HL-60 (cell line): ENCODE data around the gene CHAC2.

Experiments
- DNase-seq, 2 experiments: peaks; one replicate each; pipeline ENCODE4 v3.0.0-alpha.2; 2010 to 2020; ENCODE audit warnings: low read depth in 1 of 2, low spot score in 1 of 2
- H3K27ac ChIP-seq: fragments of 250-450 bp; sonication (Bioruptor Pico); replicated peaks from 2 replicates; pipeline ENCODE4 v1.5.1; 2020; ENCODE audit warnings: mild to moderate bottlenecking, moderate library complexity
- H3K27me3 ChIP-seq: fragments of 250-450 bp; sonication (Bioruptor Pico); 2 replicates; pipeline ENCODE4 v1.5.1; 2021; ENCODE audit warnings: mild to moderate bottlenecking, moderate library complexity; ENCODE audit not compliant: insufficient read depth, poor library complexity, severe bottlenecking
- H3K4me3 ChIP-seq: replicated peaks from 2 replicates; pipeline ENCODE4 v1.5.1; 2011; ENCODE audit warnings: mild to moderate bottlenecking, control low read depth, low read length; ENCODE audit not compliant: insufficient read depth
- CTCF ChIP-seq: IDR thresholded peaks from one replicate; pipeline ENCODE4 v1.5.1; 2011; ENCODE audit warnings: low read length, control low read depth, inconsistent platforms; ENCODE audit not compliant: insufficient read depth
- GABPA ChIP-seq: IDR thresholded peaks from 2 replicates; pipeline ENCODE4 v1.6.1; 2012; ENCODE audit warnings: low read depth
- POLR2AphosphoS5 ChIP-seq: IDR thresholded peaks from 2 replicates; pipeline ENCODE4 v1.6.1; 2012; ENCODE audit warnings: low read depth
- SPI1 ChIP-seq: IDR thresholded peaks from 2 replicates; pipeline ENCODE4 v1.6.1; 2012; ENCODE audit warnings: low read depth, mild to moderate bottlenecking, borderline replicate concordance
- TF ChIP-seq, protein P1 (sequence below): IDR thresholded peaks from 2 replicates; pipeline ENCODE4 v1.6.1; 2012; ENCODE audit warnings: low read depth; ENCODE audit not compliant: insufficient replicate concordance

The CHAC2 gene

GRCh38 chr2:53769318-53769945 is 1.8 kb downstream of the CHAC2 start:
- peak in 1 of 2 experiments; percentile 12 for DNase-seq
- Histone ChIP-seq H3K27ac (no peak overlapping the region), H3K4me3 (no peak overlapping the region), H3K27me3 (no peaks in the 10 kb centered on the region)
- TF ChIP-seq GABPA (no peak), SPI1 (no peak), POLR2AphosphoS5 (no peak), CTCF (no peak)
- TF ChIP-seq, protein P1, sequence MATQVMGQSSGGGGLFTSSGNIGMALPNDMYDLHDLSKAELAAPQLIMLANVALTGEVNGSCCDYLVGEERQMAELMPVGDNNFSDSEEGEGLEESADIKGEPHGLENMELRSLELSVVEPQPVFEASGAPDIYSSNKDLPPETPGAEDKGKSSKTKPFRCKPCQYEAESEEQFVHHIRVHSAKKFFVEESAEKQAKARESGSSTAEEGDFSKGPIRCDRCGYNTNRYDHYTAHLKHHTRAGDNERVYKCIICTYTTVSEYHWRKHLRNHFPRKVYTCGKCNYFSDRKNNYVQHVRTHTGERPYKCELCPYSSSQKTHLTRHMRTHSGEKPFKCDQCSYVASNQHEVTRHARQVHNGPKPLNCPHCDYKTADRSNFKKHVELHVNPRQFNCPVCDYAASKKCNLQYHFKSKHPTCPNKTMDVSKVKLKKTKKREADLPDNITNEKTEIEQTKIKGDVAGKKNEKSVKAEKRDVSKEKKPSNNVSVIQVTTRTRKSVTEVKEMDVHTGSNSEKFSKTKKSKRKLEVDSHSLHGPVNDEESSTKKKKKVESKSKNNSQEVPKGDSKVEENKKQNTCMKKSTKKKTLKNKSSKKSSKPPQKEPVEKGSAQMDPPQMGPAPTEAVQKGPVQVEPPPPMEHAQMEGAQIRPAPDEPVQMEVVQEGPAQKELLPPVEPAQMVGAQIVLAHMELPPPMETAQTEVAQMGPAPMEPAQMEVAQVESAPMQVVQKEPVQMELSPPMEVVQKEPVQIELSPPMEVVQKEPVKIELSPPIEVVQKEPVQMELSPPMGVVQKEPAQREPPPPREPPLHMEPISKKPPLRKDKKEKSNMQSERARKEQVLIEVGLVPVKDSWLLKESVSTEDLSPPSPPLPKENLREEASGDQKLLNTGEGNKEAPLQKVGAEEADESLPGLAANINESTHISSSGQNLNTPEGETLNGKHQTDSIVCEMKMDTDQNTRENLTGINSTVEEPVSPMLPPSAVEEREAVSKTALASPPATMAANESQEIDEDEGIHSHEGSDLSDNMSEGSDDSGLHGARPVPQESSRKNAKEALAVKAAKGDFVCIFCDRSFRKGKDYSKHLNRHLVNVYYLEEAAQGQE, result no peak

DNA sequence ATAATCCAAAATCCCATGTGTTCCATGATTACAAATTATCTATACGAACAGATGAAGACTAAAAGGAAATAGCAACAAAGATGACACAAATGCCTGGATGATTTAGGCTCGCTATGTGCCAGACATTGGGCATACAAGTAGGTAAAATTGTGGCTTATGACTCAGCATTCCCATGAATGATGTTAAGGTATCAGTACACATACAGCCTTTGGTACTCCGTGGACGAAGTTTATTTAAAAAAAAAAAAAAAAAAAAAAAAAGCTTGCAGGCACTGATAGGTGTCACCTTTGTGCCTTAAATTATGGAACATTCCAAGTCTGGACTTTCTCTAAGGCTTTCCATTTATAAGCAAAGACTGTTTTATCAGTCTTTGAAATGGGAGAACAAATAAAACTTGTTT is 2.7 kb downstream of the CHAC2 start:
- H3K4me3 ChIP-seq, result no peak overlapping the region
- no peak for DNase-seq
- TF ChIP-seq SPI1 (no peak), POLR2AphosphoS5 (no peak), GABPA (no peak), CTCF (no peak)
- TF ChIP-seq, protein P1, result no peak
- no peak overlapping the region for H3K27ac ChIP-seq
- no peaks in the 10 kb centered on the region for H3K27me3 ChIP-seq

GRCh38 chr2:53777134-53777533 is 9.5 kb downstream of the CHAC2 start:
- no peak overlapping the region for H3K4me3 ChIP-seq
- TF ChIP-seq SPI1, result peak; percentile 52
- TF ChIP-seq CTCF, result no peak
- no peak for TF ChIP-seq POLR2AphosphoS5
- peak overlapping the region; percentile 18; the same call in 1 of the 2 replicates for H3K27ac ChIP-seq
- H3K27me3 ChIP-seq, result no peaks in the 10 kb centered on the region
- DNase-seq, result no peak
